Prostate gland (tissue), 2 donors: Measurements from ENCODE around the gene CARS1.

Experiments used
- CTCF ChIP-seq, 4 experiments: fragments of 200-600 bp in 2 of 4; fragments of 450-650 bp in 2 of 4; sonication (generic) in 2 of 4; IDR thresholded peaks; 1 replicate in 3 of 4; 2 replicates in 1 of 4; pipeline ENCODE4 v1.5.1; 2016 to 2019; ENCODE audit warnings: antibody characterized with exemption in 4 of 4, mild to moderate bottlenecking in 2 of 4, moderate library complexity in 2 of 4
- POLR2A ChIP-seq: fragments of 450-650 bp; IDR thresholded peaks from one replicate; pipeline ENCODE4 v1.6.1; 2016; ENCODE audit warnings: antibody characterized with exemption, mild to moderate bottlenecking
- POLR2AphosphoS5 ChIP-seq: sonication (generic); formaldehyde crosslinking; IDR thresholded peaks from one replicate; pipeline ENCODE4 v1.6.1; 2017; ENCODE audit warnings: antibody characterized with exemption

GRCh38 chr11:3020011-3020410, 37.2 kb downstream of the CARS1 start:
- TF ChIP-seq CTCF (IDR thresholded peaks at IDR 0.05) (no peak), POLR2A (no peak), POLR2AphosphoS5 (no peak)
